ENCODE results near the gene CCDC71.

- no peak for TF ChIP-seq GATA2 (IDR thresholded peaks at IDR 0.05; ENCODE audit: low read depth, low read length)
- no peak for TF ChIP-seq GATA3 (IDR thresholded peaks at IDR 0.05; ENCODE audit: low read depth, low read length)
Observed at GRCh38 chr3:49135499-49135898, 30.6 kb downstream of the CCDC71 start.
